HEK293 (cell line): Measurements from ENCODE around the gene TBC1D9B.

Experiments
- AEBP2 ChIP-seq: fragments of 450-650 bp; formaldehyde crosslinking; IDR thresholded peaks from 2 replicates; pipeline ENCODE4 v1.5.1; 2016; ENCODE audit warnings: missing biosample characterization, missing genetic modification characterization, borderline replicate concordance
- IKZF3 ChIP-seq: fragments of 450-650 bp; IDR thresholded peaks from 2 replicates; pipeline ENCODE4 v1.5.0; 2018; ENCODE audit warnings: missing biosample characterization, mild to moderate bottlenecking, missing genetic modification characterization, moderate library complexity
- KLF10 ChIP-seq: fragments of 450-650 bp; IDR thresholded peaks from 2 replicates; pipeline ENCODE4 v1.5.1; 2018; ENCODE audit warnings: missing biosample characterization, mild to moderate bottlenecking, missing genetic modification characterization
- KLF9 ChIP-seq: fragments of 450-650 bp; formaldehyde crosslinking; IDR thresholded peaks from 2 replicates; pipeline ENCODE4 v1.5.1; 2016; ENCODE audit warnings: missing biosample characterization, missing genetic modification characterization, low read depth
- OSR2 ChIP-seq: fragments of 450-650 bp; formaldehyde crosslinking; IDR thresholded peaks from 2 replicates; pipeline ENCODE4 v1.5.1; 2016; ENCODE audit warnings: missing biosample characterization, missing genetic modification characterization
- SP2 ChIP-seq: fragments of 450-650 bp; formaldehyde crosslinking; IDR thresholded peaks from 2 replicates; pipeline ENCODE4 v1.5.1; 2016; ENCODE audit warnings: missing biosample characterization, missing genetic modification characterization
- ZBTB20 ChIP-seq: fragments of 450-650 bp; formaldehyde crosslinking; IDR thresholded peaks from 2 replicates; pipeline ENCODE4 v1.5.1; 2016; ENCODE audit warnings: missing biosample characterization, missing genetic modification characterization
- ZFP3 ChIP-seq: fragments of 450-650 bp; formaldehyde crosslinking; IDR thresholded peaks from 2 replicates; pipeline ENCODE4 v1.5.1; 2016; ENCODE audit warnings: low read depth, missing biosample characterization, missing genetic modification characterization
- ZNF112 ChIP-seq: fragments of 450-650 bp; formaldehyde crosslinking; IDR thresholded peaks from 2 replicates; pipeline ENCODE4 v1.5.0; 2017; ENCODE audit warnings: missing biosample characterization, missing genetic modification characterization
- ZNF16 ChIP-seq: fragments of 450-650 bp; formaldehyde crosslinking; IDR thresholded peaks from 2 replicates; pipeline ENCODE4 v1.5.1; 2016; ENCODE audit warnings: low read depth, missing biosample characterization, missing genetic modification characterization
- ZNF18 ChIP-seq: fragments of 450-650 bp; formaldehyde crosslinking; IDR thresholded peaks from 2 replicates; pipeline ENCODE4 v1.5.1; 2016; ENCODE audit warnings: missing biosample characterization, missing genetic modification characterization
- ZNF184 ChIP-seq: fragments of 450-650 bp; IDR thresholded peaks from 2 replicates; pipeline ENCODE4 v1.5.1; 2018; ENCODE audit warnings: missing biosample characterization, mild to moderate bottlenecking, missing genetic modification characterization
- ZNF274 ChIP-seq, 2 experiments: fragments of 200-500 bp in 1 of 2; fragments of 450-650 bp in 1 of 2; sonication (Bioruptor generic) in 1 of 2; formaldehyde crosslinking in 1 of 2; IDR thresholded peaks; 2 replicates each; pipeline versions ENCODE4 v1.5.1 to v1.6.1; 2014 to 2016; ENCODE audit warnings: borderline replicate concordance in 1 of 2, inconsistent platforms in 1 of 2, low read length in 1 of 2, missing biosample characterization in 1 of 2, missing genetic modification characterization in 1 of 2
- ZNF398 ChIP-seq: fragments of 450-650 bp; formaldehyde crosslinking; IDR thresholded peaks from 2 replicates; pipeline ENCODE4 v1.5.1; 2017; ENCODE audit warnings: missing biosample characterization, missing genetic modification characterization
- ZNF416 ChIP-seq: fragments of 450-650 bp; formaldehyde crosslinking; IDR thresholded peaks from 2 replicates; pipeline ENCODE4 v1.5.1; 2016; ENCODE audit warnings: missing biosample characterization, missing genetic modification characterization
- ZNF433 ChIP-seq: fragments of 450-650 bp; formaldehyde crosslinking; IDR thresholded peaks from 2 replicates; pipeline ENCODE4 v1.5.1; 2016; ENCODE audit warnings: missing biosample characterization, missing genetic modification characterization, low read depth
- ZNF473 ChIP-seq: fragments of 450-650 bp; formaldehyde crosslinking; IDR thresholded peaks from 2 replicates; pipeline ENCODE4 v1.5.1; 2017; ENCODE audit warnings: missing biosample characterization, missing genetic modification characterization
- ZNF501 ChIP-seq: fragments of 450-650 bp; formaldehyde crosslinking; IDR thresholded peaks from 2 replicates; pipeline ENCODE4 v1.5.1; 2016; ENCODE audit warnings: missing biosample characterization, missing genetic modification characterization
- ZNF513 ChIP-seq: fragments of 450-650 bp; IDR thresholded peaks from 2 replicates; pipeline ENCODE4 v1.5.1; 2018; ENCODE audit warnings: missing biosample characterization, missing genetic modification characterization
- ZNF558 ChIP-seq: fragments of 450-650 bp; formaldehyde crosslinking; IDR thresholded peaks from 2 replicates; pipeline ENCODE4 v1.5.1; 2016; ENCODE audit warnings: missing biosample characterization, missing genetic modification characterization
- ZNF571 ChIP-seq: fragments of 450-650 bp; formaldehyde crosslinking; IDR thresholded peaks from 2 replicates; pipeline ENCODE4 v1.5.0; 2017; ENCODE audit warnings: missing biosample characterization, missing genetic modification characterization
- ZNF777 ChIP-seq: fragments of 450-650 bp; formaldehyde crosslinking; IDR thresholded peaks from 2 replicates; pipeline ENCODE4 v1.5.1; 2017; ENCODE audit warnings: missing biosample characterization, missing genetic modification characterization, borderline replicate concordance
- ZNF843 ChIP-seq: fragments of 450-650 bp; formaldehyde crosslinking; IDR thresholded peaks from 2 replicates; pipeline ENCODE4 v1.5.1; 2016; ENCODE audit warnings: missing biosample characterization, missing genetic modification characterization
- ZSCAN23 ChIP-seq: fragments of 450-650 bp; formaldehyde crosslinking; IDR thresholded peaks from 2 replicates; pipeline ENCODE4 v1.5.1; 2016; ENCODE audit warnings: missing biosample characterization, missing genetic modification characterization
- TF ChIP-seq, protein P1 (sequence below): IDR thresholded peaks from 2 replicates; pipeline ENCODE4 v1.6.1; 2011; ENCODE audit warnings: mild to moderate bottlenecking, low read depth, low read length, borderline replicate concordance
- TF ChIP-seq, protein P2 (sequence below): fragments of 450-650 bp; formaldehyde crosslinking; IDR thresholded peaks from 2 replicates; pipeline ENCODE4 v1.5.1; 2016; ENCODE audit warnings: missing biosample characterization, missing genetic modification characterization
- TF ChIP-seq, protein P3 (sequence below): fragments of 450-650 bp; formaldehyde crosslinking; IDR thresholded peaks from 2 replicates; pipeline ENCODE4 v1.5.1; 2016; ENCODE audit warnings: missing biosample characterization, missing genetic modification characterization
- TF ChIP-seq, protein P4 (sequence below): fragments of 450-650 bp; formaldehyde crosslinking; IDR thresholded peaks from 2 replicates; pipeline ENCODE4 v1.5.1; 2016; ENCODE audit warnings: missing biosample characterization, missing genetic modification characterization

TBC1D9B gene

DNA sequence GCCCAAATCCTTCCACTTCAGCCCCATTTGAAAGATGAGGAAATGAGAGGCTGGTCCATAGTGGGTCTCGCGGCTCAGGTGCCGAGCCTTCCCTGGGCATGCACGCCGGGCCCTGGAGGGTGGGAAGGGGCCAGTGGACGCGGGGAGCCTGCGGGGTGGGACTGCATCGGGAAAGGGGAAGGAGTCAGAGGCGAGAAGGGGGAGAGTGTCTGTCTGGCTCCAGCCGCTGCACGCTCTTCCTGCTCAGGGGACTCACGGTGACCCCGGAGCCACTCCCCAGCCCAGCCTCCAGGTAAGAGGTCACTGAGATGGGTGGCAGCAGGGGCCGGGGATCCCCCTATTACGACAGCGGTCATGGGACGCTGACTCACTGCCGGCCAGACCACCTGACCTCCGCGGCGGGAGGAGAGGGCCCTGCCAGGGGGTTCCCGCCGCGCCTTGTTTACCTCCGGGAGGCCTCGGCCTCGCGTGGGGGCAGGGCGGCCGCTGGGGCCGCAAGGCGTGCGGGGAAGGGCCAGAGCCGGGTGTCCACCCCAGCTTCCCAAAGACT is 88.9 kb downstream of the TBC1D9B start (continued):
- TF ChIP-seq ZNF18 (tag by site-specific recombination) (peak; percentile 12; the same call in 1 of the 2 replicates), ZNF558 (0 out of 2 replicates have a peak, but pooled peaks have one; percentile 17), ZBTB20 (peak; percentile 48; the same call in 1 of the 2 replicates), ZNF16 (tag by site-specific recombination) (no peak), KLF9 (peak; percentile 69), SP2 (peak; percentile 77), ZNF473 (tag by site-specific recombination) (no peak), KLF10 (tag by site-specific recombination) (peak; percentile 99), ZSCAN23 (tag by site-specific recombination) (peak; percentile 91; the same call in 1 of the 2 replicates), ZNF433 (tag by site-specific recombination) (no peak), ZNF513 (tag by site-specific recombination) (no peak), AEBP2 (no peak), ZNF501 (tag by site-specific recombination) (peak; percentile 82), ZNF184 (peak; percentile 46; the same call in 1 of the 2 replicates), ZNF112 (tag by site-specific recombination) (no peak), IKZF3 (peak; percentile 65), ZNF777 (tag by site-specific recombination) (no peak), OSR2 (tag by site-specific recombination) (no peak; the same call in 1 of the 2 replicates), ZNF571 (no peak), ZNF398 (peak; percentile 96), ZFP3 (tag by site-specific recombination) (no peak), ZNF416 (tag by site-specific recombination) (no peak), ZNF843 (tag by site-specific recombination) (peak; percentile 64; the same call in 1 of the 2 replicates), ZNF274 (IDR thresholded peaks at IDR 0.05; ENCODE audit: low read length) (no peak), ZNF274 (tag by site-specific recombination; IDR thresholded peaks at IDR 0.05; ENCODE audit: borderline replicate concordance) (no peak)
- TF ChIP-seq, protein P1, sequence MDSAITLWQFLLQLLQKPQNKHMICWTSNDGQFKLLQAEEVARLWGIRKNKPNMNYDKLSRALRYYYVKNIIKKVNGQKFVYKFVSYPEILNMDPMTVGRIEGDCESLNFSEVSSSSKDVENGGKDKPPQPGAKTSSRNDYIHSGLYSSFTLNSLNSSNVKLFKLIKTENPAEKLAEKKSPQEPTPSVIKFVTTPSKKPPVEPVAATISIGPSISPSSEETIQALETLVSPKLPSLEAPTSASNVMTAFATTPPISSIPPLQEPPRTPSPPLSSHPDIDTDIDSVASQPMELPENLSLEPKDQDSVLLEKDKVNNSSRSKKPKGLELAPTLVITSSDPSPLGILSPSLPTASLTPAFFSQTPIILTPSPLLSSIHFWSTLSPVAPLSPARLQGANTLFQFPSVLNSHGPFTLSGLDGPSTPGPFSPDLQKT: no peak
- TF ChIP-seq, protein P2, sequence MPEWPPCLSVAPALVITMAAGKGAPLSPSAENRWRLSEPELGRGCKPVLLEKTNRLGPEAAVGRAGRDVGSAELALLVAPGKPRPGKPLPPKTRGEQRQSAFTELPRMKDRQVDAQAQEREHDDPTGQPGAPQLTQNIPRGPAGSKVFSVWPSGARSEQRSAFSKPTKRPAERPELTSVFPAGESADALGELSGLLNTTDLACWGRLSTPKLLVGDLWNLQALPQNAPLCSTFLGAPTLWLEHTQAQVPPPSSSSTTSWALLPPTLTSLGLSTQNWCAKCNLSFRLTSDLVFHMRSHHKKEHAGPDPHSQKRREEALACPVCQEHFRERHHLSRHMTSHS (tag by site-specific recombination): no peak
- TF ChIP-seq, protein P3, sequence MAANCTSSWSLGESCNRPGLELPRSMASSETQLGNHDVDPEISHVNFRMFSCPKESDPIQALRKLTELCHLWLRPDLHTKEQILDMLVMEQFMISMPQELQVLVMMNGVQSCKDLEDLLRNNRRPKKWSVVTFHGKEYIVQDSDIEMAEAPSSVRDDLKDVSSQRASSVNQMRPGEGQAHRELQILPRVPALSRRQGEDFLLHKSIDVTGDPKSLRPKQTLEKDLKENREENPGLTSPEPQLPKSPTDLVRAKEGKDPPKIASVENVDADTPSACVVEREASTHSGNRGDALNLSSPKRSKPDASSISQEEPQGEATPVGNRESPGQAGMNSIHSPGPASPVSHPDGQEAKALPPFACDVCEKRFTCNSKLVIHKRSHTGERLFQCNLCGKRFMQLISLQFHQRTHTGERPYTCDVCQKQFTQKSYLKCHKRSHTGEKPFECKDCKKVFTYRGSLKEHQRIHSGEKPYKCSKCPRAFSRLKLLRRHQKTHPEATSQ (tag by site-specific recombination): 0 out of 2 replicates have a peak, but pooled peaks have one; percentile 52
- TF ChIP-seq, protein P4, sequence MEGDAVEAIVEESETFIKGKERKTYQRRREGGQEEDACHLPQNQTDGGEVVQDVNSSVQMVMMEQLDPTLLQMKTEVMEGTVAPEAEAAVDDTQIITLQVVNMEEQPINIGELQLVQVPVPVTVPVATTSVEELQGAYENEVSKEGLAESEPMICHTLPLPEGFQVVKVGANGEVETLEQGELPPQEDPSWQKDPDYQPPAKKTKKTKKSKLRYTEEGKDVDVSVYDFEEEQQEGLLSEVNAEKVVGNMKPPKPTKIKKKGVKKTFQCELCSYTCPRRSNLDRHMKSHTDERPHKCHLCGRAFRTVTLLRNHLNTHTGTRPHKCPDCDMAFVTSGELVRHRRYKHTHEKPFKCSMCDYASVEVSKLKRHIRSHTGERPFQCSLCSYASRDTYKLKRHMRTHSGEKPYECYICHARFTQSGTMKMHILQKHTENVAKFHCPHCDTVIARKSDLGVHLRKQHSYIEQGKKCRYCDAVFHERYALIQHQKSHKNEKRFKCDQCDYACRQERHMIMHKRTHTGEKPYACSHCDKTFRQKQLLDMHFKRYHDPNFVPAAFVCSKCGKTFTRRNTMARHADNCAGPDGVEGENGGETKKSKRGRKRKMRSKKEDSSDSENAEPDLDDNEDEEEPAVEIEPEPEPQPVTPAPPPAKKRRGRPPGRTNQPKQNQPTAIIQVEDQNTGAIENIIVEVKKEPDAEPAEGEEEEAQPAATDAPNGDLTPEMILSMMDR (tag by site-specific recombination): no peak
